ENCODE results near the gene NHP2.

Gene NHP2

GRCh38 chr5:178114325-178115135 lies 39.2 kb downstream of the NHP2 start:
- DNase-seq (ENCODE audit: low spot score): no peak

GRCh38 chr5:178113841-178114324 lies 39.8 kb downstream of the NHP2 start:
- DNase-seq (ENCODE audit: low spot score): no peak

GRCh38 chr5:178113141-178113787 lies 40.4 kb downstream of the NHP2 start, which contains the start of gene N4BP3:
Gene N4BP3, plus strand, starts transcription at chr5:178113532. Its CDS starts 6,052 bp downstream, at chr5:178119584.
- DNase-seq (ENCODE audit: low spot score): peak; percentile 81

- no peak for DNase-seq (ENCODE audit: low spot score)
Observed at GRCh38 chr5:178112545-178112944, 41.1 kb downstream of the NHP2 start.

- DNase-seq (ENCODE audit: low spot score): peak; percentile 75
Observed at GRCh38 chr5:178111925-178112324, 41.8 kb downstream of the NHP2 start.

GRCh38 chr5:178110511-178110910 lies 43.2 kb downstream of the NHP2 start:
- DNase-seq (ENCODE audit: low spot score): no peak

GRCh38 chr5:178108966-178109365 lies 44.7 kb downstream of the NHP2 start:
- no peak for DNase-seq (ENCODE audit: low spot score)

GRCh38 chr5:178108446-178108845 lies 45.2 kb downstream of the NHP2 start:
- DNase-seq (ENCODE audit: low spot score): no peak

- DNase-seq (ENCODE audit: low spot score): no peak
Observed at GRCh38 chr5:178107756-178108310, 45.9 kb downstream of the NHP2 start.

GRCh38 chr5:178106556-178107239 lies 47.0 kb downstream of the NHP2 start:
- DNase-seq (ENCODE audit: low spot score): no peak

- DNase-seq (ENCODE audit: low spot score): no peak
Observed at GRCh38 chr5:178106086-178106485, 47.6 kb downstream of the NHP2 start.

- DNase-seq (ENCODE audit: low spot score): no peak
Observed at GRCh38 chr5:178104492-178104891, 49.2 kb downstream of the NHP2 start.

- no peak for DNase-seq (ENCODE audit: low spot score)
Observed at GRCh38 chr5:178103612-178104011, 50.1 kb downstream of the NHP2 start.

Data from GM03348 (cell line).